Spinal cord (tissue), 10 donors: ENCODE results near the gene ELP2. TPM values are rescaled to one million over a fixed set of nuclear protein-coding genes. Genes with fewer than 3 reads are reported as not detected.
"Not testable (repeated sequence)": the region's sequence is repeated elsewhere in the genome, so short reads cannot be mapped to it uniquely, and the experiment has no call there.

ENCODE experiments used
- DNase-seq, 6 donors: peaks; one replicate each; pipeline versions ENCODE4 v3.0.0 to v3.0.0-alpha.2; 2013 to 2015; ENCODE audit warnings: low spot score in 6 of 6, low read depth in 4 of 6
- H3K27ac ChIP-seq: one replicate; pipeline ENCODE4 v1.5.1; 2013; ENCODE audit warnings: low read depth, low read length, control low read depth
- H3K27me3 ChIP-seq: one replicate; pipeline ENCODE4 v1.6.1; 2013; ENCODE audit warnings: low read length; ENCODE audit not compliant: control insufficient read depth, insufficient read depth
- H3K36me3 ChIP-seq: one replicate; pipeline ENCODE4 v1.6.1; 2013; ENCODE audit warnings: low read length; ENCODE audit not compliant: control insufficient read depth, insufficient read depth
- H3K4me1 ChIP-seq: one replicate; pipeline ENCODE4 v1.6.1; 2013; ENCODE audit warnings: low read length; ENCODE audit not compliant: control insufficient read depth, insufficient read depth
- H3K4me3 ChIP-seq: one replicate; pipeline ENCODE4 v1.5.1; 2013; ENCODE audit warnings: low read depth, low read length, control low read depth
- H3K9me3 ChIP-seq: one replicate; pipeline ENCODE4 v1.6.1; 2013; ENCODE audit warnings: low read length; ENCODE audit not compliant: control insufficient read depth, insufficient read depth
- WGBS: methylation state at CpG from one replicate; pipeline ENCODE4 v1.1.5; 2013; ENCODE audit warnings: missing lambda C conversion rate; ENCODE audit not compliant: insufficient coverage; 5-methylcytosine and 5-hydroxymethylcytosine counted together
- polyA plus RNA-seq, 2 donors: library from polyadenylated mRNA; unstranded; fragments of 120-200 nt; gene quantifications; one replicate each; pipeline ENCODE4 v1.2.1, GENCODE V29; 2013; ENCODE audit not compliant: insufficient read length in 2 of 2
- total RNA-seq, 2 donors: library from RNA; depleted of rRNA in 1 of 2; stranded (reverse); fragments of 120-200 nt in 1 of 2; fragments of >200 nt in 1 of 2; gene quantifications; one replicate each; pipeline versions ENCODE4 v1.2.3 to v1.2.4, GENCODE V29; 2013 to 2014
- donor health status: healthy.

Gene ELP2
- total and polyA plus RNA-seq, 4 donors = 58.6 to 167 (median 84.9) TPM

- no peak overlapping the region for H3K4me3 ChIP-seq
- WGBS = no CpG with 5 or more reads among the region's 1 CpG
Measured at GRCh38 chr18:36207303-36207702, 77.6 kb downstream of the ELP2 start.

DNA sequence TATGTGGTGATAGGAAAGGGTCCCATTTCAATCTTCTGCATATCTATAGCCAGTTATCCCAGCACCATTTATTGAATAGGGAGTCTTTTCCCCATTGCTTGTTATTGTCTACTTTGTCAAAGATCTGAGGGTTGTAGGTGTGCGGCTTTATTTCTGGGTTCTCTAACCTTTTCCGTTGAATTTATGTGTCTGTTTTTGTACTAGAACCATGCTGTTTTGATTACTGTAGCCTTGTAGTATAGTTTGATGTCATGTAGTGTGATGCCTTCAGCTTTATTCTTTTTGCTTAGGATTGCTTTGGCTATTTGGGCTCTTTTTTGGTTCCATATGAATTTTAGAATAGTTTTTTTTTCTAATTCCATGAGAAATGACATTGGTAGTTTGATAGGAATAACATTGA lies 78.3 kb downstream of the ELP2 start:
- 84% methylated on average over 2 of the region's 2 CpGs for WGBS
- not testable (repeated sequence) for H3K4me3 ChIP-seq, H3K36me3 ChIP-seq, DNase-seq, H3K27ac ChIP-seq, H3K27me3 ChIP-seq, H3K9me3 ChIP-seq
- H3K4me1 ChIP-seq = peaks cover 12% of the 10 kb centered on the region

More at GRCh38 chr18:36207303-36207702, 77.6 kb downstream of the ELP2 start:
- no peak overlapping the region for H3K27ac ChIP-seq
- peaks cover 5% of the 10 kb centered on the region for H3K4me1 ChIP-seq
- no peak for DNase-seq
- no peaks in the 10 kb centered on the region for H3K36me3 ChIP-seq
- no peaks in the 10 kb centered on the region for H3K9me3 ChIP-seq
- no peaks in the 10 kb centered on the region for H3K27me3 ChIP-seq

GRCh38 chr18:36211612-36212065 lies 81.9 kb downstream of the ELP2 start:
- WGBS = 81% methylated on average over 6 of the region's 6 CpGs
- no peaks in the 10 kb centered on the region for H3K36me3 ChIP-seq
- H3K27me3 ChIP-seq = no peaks in the 10 kb centered on the region
- no peaks in the 10 kb centered on the region for H3K9me3 ChIP-seq
- no peak overlapping the region for H3K4me3 ChIP-seq
- H3K27ac ChIP-seq = no peak overlapping the region
- H3K4me1 ChIP-seq = peaks cover 18% of the 10 kb centered on the region
- no peak for DNase-seq

- Histone ChIP-seq H3K27ac (no peak overlapping the region), H3K4me3 (no peak overlapping the region), H3K36me3 (no peaks in the 10 kb centered on the region), H3K27me3 (no peaks in the 10 kb centered on the region), H3K4me1 (peaks cover 18% of the 10 kb centered on the region), H3K9me3 (no peaks in the 10 kb centered on the region)
- WGBS = 67% methylated on average over 12 of the region's 13 CpGs
- peak in 1 of 6 donors; percentile 50 for DNase-seq
Measured at GRCh38 chr18:36212301-36213171, 82.8 kb downstream of the ELP2 start.

- peaks cover 18% of the 10 kb centered on the region for H3K4me1 ChIP-seq
- WGBS = 92% methylated on average over 8 of the region's 8 CpGs
- H3K27me3 ChIP-seq = no peaks in the 10 kb centered on the region
- no peaks in the 10 kb centered on the region for H3K9me3 ChIP-seq
- H3K27ac ChIP-seq = no peak overlapping the region
- no peaks in the 10 kb centered on the region for H3K36me3 ChIP-seq
- no peak overlapping the region for H3K4me3 ChIP-seq
- DNase-seq = no peak
Measured at GRCh38 chr18:36214811-36215210, 85.1 kb downstream of the ELP2 start.

GRCh38 chr18:36215577-36215976 lies 85.9 kb downstream of the ELP2 start:
- Histone ChIP-seq H3K27me3 (no peaks in the 10 kb centered on the region), H3K36me3 (no peaks in the 10 kb centered on the region)
- 88% methylated on average over 9 of the region's 9 CpGs for WGBS

GRCh38 chr18:36217348-36217747 lies 87.6 kb downstream of the ELP2 start:
- Histone ChIP-seq H3K36me3 (no peaks in the 10 kb centered on the region), H3K27me3 (no peaks in the 10 kb centered on the region)
- 100% methylated on average over 1 of the region's 3 CpGs for WGBS

More at GRCh38 chr18:36215577-36215976, 85.9 kb downstream of the ELP2 start:
- no peaks in the 10 kb centered on the region for H3K9me3 ChIP-seq
- peaks cover 18% of the 10 kb centered on the region for H3K4me1 ChIP-seq
- no peak overlapping the region for H3K4me3 ChIP-seq
- DNase-seq = no peak
- no peak overlapping the region for H3K27ac ChIP-seq

DNA sequence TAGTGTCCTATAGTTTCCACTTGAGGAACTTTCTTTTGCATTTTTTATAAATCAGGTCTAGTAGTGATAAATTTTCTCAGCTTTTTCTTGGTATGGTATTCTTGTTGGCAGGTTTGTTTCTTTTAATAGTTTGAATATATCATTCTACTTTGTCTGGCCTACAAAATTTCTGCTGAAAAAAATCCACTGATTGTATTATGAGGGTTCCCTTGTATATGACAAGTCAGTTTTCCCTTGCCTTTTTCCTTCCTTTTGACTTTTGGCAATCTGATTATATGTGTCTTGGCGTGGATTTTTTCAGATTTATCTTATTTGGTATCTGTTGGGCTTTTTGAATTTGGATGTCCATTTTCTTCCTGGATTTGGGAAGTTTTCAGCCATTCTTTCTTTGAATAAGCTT lies 99.5 kb downstream of the ELP2 start:
- DNase-seq = no peak
- no peaks in the 10 kb centered on the region for H3K27me3 ChIP-seq
- H3K4me3 ChIP-seq = no peak overlapping the region
- H3K4me1 ChIP-seq = no peaks in the 10 kb centered on the region
- no peaks in the 10 kb centered on the region for H3K36me3 ChIP-seq
- no peak overlapping the region for H3K27ac ChIP-seq
- H3K9me3 ChIP-seq = peaks cover 4% of the 10 kb centered on the region
- WGBS = no CpG with 5 or more reads among the region's 1 CpG

More at GRCh38 chr18:36217348-36217747, 87.6 kb downstream of the ELP2 start:
- DNase-seq = no peak
- no peaks in the 10 kb centered on the region for H3K9me3 ChIP-seq
- no peak overlapping the region for H3K27ac ChIP-seq
- peaks cover 12% of the 10 kb centered on the region for H3K4me1 ChIP-seq
- H3K4me3 ChIP-seq = no peak overlapping the region
